Vagina (tissue), 2 donors: ENCODE results near the gene UGDH. TPM values are rescaled to one million over a fixed set of nuclear protein-coding genes. Genes with fewer than 3 reads are reported as not detected.

ENCODE experiments used
- DNase-seq, 2 donors: peaks; one replicate each; pipeline ENCODE4 v3.0.0-alpha.2; 2017; ENCODE audit errors: extremely low spot score in 2 of 2
- H3K27ac ChIP-seq: fragments of 200-600 bp; sonication (generic); one replicate; pipeline ENCODE4 v1.5.1; 2019
- H3K27me3 ChIP-seq: fragments of 200-600 bp; sonication (generic); one replicate; pipeline ENCODE4 v1.5.1; 2019
- H3K36me3 ChIP-seq, 2 donors: fragments of 200-600 bp; sonication (generic); one replicate each; pipeline ENCODE4 v1.5.1; 2017 to 2019
- H3K4me1 ChIP-seq: fragments of 200-600 bp; sonication (generic); one replicate; pipeline ENCODE4 v1.5.1; 2019
- H3K4me3 ChIP-seq, 2 donors: fragments of 200-600 bp; sonication (generic); 1 replicate in 1 of 2; 2 replicates in 1 of 2; pipeline ENCODE4 v1.5.1; 2016 to 2019
- H3K9me3 ChIP-seq: fragments of 200-600 bp; sonication (generic); one replicate; pipeline ENCODE4 v1.5.1; 2019
- CTCF ChIP-seq, 3 experiments: fragments of 450-650 bp in 2 of 3; fragments of 200-600 bp in 1 of 3; sonication (generic) in 1 of 3; IDR thresholded peaks; one replicate each; pipeline ENCODE4 v1.5.1; 2017 to 2019; ENCODE audit warnings: antibody characterized with exemption in 3 of 3, mild to moderate bottlenecking in 2 of 3, moderate library complexity in 2 of 3
- POLR2A ChIP-seq, 2 donors: fragments of 450-650 bp; IDR thresholded peaks; one replicate each; pipeline ENCODE4 v1.6.1; 2017; ENCODE audit warnings: antibody characterized with exemption in 2 of 2, mild to moderate bottlenecking in 2 of 2, moderate library complexity in 2 of 2
- POLR2AphosphoS5 ChIP-seq, 2 donors: sonication (generic); formaldehyde crosslinking; IDR thresholded peaks; one replicate each; pipeline ENCODE4 v1.9.0; 2017; ENCODE audit warnings: antibody characterized with exemption in 2 of 2, mild to moderate bottlenecking in 2 of 2, low read depth in 1 of 2; ENCODE audit not compliant: insufficient read depth in 1 of 2
- intact Hi-C: fragments of 100-400 bp; cut with DNase I; formaldehyde crosslinking; loops from one replicate; pipeline ENCODE4 v1.15.1; 2023
- total RNA-seq: library from RNA; depleted of rRNA; stranded (reverse); fragments of >200 nt; gene quantifications from one replicate; pipeline ENCODE4 v1.2.3, GENCODE V29; 2016

Gene UGDH
- total RNA-seq, 1 donor from 2014 or later = 43.5 TPM

GRCh38 chr4:39524161-39524957 lies 2.9 kb downstream of the UGDH start:
- peaks cover 57% of the 10 kb centered on the region for H3K4me1 ChIP-seq
- H3K4me3 ChIP-seq = no peak overlapping the region
- TF ChIP-seq POLR2AphosphoS5 (IDR thresholded peaks at IDR 0.05; ENCODE audit: insufficient read depth in 1 of 2, low read depth in 1 of 2) = no peak
- TF ChIP-seq CTCF (IDR thresholded peaks at IDR 0.05) = no peak
- TF ChIP-seq POLR2A (IDR thresholded peaks at IDR 0.05) = no peak
- no peak for DNase-seq
- intact Hi-C loops = no loop called here
- no peaks in the 10 kb centered on the region for H3K27me3 ChIP-seq
- no peaks in the 10 kb centered on the region for H3K9me3 ChIP-seq
- H3K36me3 ChIP-seq = peaks cover 0 to 7% of the 10 kb centered on the region in 2 donors
- no peak overlapping the region for H3K27ac ChIP-seq

DNA sequence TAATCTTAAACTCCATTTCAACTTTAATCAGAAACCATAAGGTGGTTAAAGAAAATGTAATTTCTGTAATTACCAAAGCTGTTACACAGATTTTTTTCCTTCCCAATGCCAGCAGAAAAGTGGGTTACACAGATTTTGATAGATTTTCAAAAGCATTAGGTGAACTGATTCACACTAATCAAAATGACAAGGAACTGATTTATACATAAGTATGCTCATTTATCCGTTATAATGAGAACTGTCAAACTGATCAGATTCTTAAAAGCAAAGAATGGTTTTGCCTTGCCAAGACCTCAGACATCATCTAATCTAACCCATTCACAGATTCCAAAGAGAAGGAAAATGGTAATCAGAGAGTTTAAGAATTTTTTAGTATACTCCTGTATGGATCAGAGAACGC lies 5.2 kb downstream of the UGDH start:
- Histone ChIP-seq H3K4me3 (no peak overlapping the region), H3K36me3 (peaks cover 0 to 21% of the 10 kb centered on the region in 2 donors), H3K27me3 (no peaks in the 10 kb centered on the region), H3K9me3 (no peaks in the 10 kb centered on the region), H3K27ac (peak overlapping the region; percentile 11), H3K4me1 (peaks cover 44% of the 10 kb centered on the region)
- intact Hi-C loops = no loop called here
- DNase-seq = no peak
- TF ChIP-seq CTCF (IDR thresholded peaks at IDR 0.05) (no peak), POLR2A (IDR thresholded peaks at IDR 0.05) (no peak), POLR2AphosphoS5 (IDR thresholded peaks at IDR 0.05; ENCODE audit: insufficient read depth in 1 of 2, low read depth in 1 of 2) (no peak)

DNA sequence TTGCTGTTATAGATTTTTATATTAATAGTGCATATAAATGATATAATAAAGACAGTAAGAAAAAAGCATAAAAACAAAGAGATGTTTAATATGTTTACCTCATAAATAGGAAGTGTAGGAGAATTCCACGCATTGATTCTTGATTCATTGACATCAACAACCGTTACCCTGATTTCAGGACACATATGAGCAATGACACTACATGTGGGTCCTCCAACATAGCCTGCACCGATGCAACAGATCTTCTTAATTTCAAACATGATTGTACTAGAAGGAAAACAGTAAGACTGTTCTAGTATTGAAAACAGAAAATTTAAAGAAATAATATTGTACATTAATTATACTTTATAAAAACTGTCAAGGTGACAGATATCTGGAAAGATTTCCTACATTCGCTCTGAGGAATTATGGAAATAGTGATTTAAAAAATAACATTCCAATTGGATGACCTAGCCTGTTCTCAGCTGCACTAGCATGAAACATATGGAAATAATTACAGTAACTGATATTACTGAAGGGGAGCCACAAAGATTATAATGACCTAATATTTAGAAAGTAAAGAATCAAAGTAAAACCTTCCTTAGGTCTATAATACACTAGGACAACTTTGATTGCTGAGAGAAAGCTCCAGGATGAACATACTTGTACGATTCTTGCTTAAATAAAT lies 5.9 kb downstream of the UGDH start:
- peaks cover 41% of the 10 kb centered on the region for H3K4me1 ChIP-seq
- H3K27ac ChIP-seq = no peak overlapping the region
- no peaks in the 10 kb centered on the region for H3K27me3 ChIP-seq
- intact Hi-C loops = no loop called here
- TF ChIP-seq POLR2A (IDR thresholded peaks at IDR 0.05) (no peak), POLR2AphosphoS5 (IDR thresholded peaks at IDR 0.05; ENCODE audit: insufficient read depth in 1 of 2, low read depth in 1 of 2) (no peak), CTCF (IDR thresholded peaks at IDR 0.05) (no peak)
- no peak overlapping the region for H3K4me3 ChIP-seq
- DNase-seq = no peak
- H3K9me3 ChIP-seq = no peaks in the 10 kb centered on the region
- peaks cover 0 to 21% of the 10 kb centered on the region in 2 donors for H3K36me3 ChIP-seq

- TF ChIP-seq POLR2AphosphoS5 (IDR thresholded peaks at IDR 0.05; ENCODE audit: insufficient read depth in 1 of 2, low read depth in 1 of 2) = no peak
- no peak for TF ChIP-seq POLR2A (IDR thresholded peaks at IDR 0.05)
- no peak for TF ChIP-seq CTCF (IDR thresholded peaks at IDR 0.05)
- H3K36me3 ChIP-seq = peaks cover 0 to 21% of the 10 kb centered on the region in 2 donors
- H3K9me3 ChIP-seq = no peaks in the 10 kb centered on the region
- no peak for DNase-seq
- intact Hi-C loops = no loop called here
- H3K27ac ChIP-seq = no peak overlapping the region
- H3K4me3 ChIP-seq = no peak overlapping the region
- H3K27me3 ChIP-seq = no peaks in the 10 kb centered on the region
- H3K4me1 ChIP-seq = peaks cover 28% of the 10 kb centered on the region
Measured at GRCh38 chr4:39518484-39518883, 8.8 kb downstream of the UGDH start.
